ENCODE results near the gene ERICH4.
"Not testable (repeated sequence)": the region's sequence is repeated elsewhere in the genome, so short reads cannot be mapped to it uniquely, and the experiment has no call there.

ERICH4 gene

DNA sequence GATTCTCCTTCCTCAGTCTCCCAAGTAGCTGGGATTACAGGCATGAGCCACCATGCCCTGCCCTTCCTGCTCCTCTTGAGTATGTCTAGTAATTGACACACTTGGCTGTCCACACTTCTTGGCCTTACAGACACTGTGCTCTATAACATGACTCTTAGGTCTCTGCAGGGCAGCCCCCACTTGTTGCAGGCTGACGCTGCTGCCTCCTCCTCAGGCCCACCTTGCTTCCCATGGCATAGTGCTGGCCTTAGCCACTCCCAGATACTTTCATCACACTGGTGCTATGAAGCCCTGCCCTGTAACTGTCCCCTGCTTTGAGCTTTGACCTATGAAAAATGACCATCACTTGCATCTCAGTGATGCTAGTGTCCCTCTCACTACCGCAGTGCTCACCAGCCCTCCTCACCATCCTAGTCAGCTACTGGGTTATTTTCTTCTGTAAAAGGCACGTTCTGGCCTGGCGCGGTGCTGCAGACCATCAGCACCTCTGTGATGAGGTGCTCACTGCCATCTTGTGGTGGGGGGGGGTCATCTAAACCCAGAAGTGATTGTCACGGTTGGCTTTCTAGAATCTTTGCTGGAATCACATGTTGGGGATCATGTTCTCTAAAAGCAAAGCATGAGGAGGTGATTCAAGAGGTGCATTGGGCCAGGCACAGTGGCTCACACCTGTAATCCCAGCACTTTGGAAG is 9.8 kb downstream of the ERICH4 start:
- Mint-ChIP-seq H3K36me3 (ENCODE audit: low read depth) (no peaks in the 10 kb centered on the region), H3K27me3 (peaks cover 50% of the 10 kb centered on the region), H3K27ac (no peak overlapping the region), H3K4me1 (ENCODE audit: low read depth) (peaks cover 12% of the 10 kb centered on the region), H3K9me3 (no peaks in the 10 kb centered on the region), H3K4me3 (no peak overlapping the region)
- intact Hi-C loops (cut with micrococcal nuclease): no loop called here

DNA sequence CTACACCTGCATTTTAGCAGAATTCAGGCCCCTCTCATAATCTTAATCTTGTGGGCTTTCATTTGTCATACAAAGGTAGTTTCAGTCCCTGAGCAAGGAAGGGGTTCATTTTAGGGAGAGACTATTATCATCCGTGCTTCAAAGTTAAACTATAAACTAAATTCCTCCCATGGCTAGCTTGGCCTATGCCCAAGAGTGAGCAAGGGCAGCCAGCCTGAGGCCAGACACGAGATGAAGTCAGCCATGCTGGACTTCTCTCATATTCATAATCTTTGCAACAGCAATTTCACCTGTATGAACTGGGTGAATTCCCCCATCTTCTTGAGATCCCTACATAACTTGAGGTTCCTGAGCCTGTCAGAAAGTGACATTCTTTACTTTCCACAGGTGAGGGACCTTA is 13.0 kb downstream of the ERICH4 start:
- H3K27ac Mint-ChIP-seq: no peak overlapping the region

DNA sequence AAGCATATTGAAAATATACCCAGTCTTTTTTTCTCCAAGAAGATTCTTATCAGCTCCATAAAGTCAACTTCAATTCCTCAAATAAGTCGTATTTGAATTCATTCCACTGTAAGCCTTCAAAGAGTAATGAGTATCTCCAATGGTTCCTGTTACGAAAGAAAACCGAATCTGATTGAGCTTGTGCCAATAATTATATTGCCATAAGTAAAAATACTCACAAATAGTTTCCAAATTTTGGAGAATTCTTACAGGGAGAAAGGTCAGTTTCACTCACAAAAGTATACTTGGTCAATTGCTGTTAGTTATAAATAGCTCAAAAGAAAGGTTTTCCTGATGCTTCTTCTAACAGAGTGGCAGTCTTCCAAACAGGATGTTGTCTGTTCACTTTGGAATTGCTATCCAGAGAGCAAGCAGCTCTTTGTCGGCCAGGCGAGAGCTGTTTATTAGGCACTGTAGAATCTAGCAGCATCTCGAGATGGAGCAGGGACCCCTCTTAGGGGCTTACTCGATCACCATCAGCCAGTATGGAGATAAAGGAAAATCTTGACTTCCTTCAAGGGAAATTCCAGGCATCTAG is 13.5 kb downstream of the ERICH4 start:
- no peaks in the 10 kb centered on the region for H3K36me3 Mint-ChIP-seq (ENCODE audit: low read depth)
- intact Hi-C loops (cut with micrococcal nuclease): no loop called here
- no peak overlapping the region for H3K4me3 Mint-ChIP-seq
- no peak overlapping the region for H3K27ac Mint-ChIP-seq
- H3K4me1 Mint-ChIP-seq (ENCODE audit: low read depth): no peaks in the 10 kb centered on the region
- no peaks in the 10 kb centered on the region for H3K9me3 Mint-ChIP-seq
- H3K27me3 Mint-ChIP-seq: peaks cover 59% of the 10 kb centered on the region

More for the DNA sequence above, 13.0 kb downstream of the ERICH4 start:
- no peak overlapping the region for H3K4me3 Mint-ChIP-seq
- H3K27me3 Mint-ChIP-seq: peaks cover 57% of the 10 kb centered on the region
- H3K36me3 Mint-ChIP-seq (ENCODE audit: low read depth): no peaks in the 10 kb centered on the region
- intact Hi-C loops (cut with micrococcal nuclease): no loop called here
- H3K4me1 Mint-ChIP-seq (ENCODE audit: low read depth): no peaks in the 10 kb centered on the region
- no peaks in the 10 kb centered on the region for H3K9me3 Mint-ChIP-seq

DNA sequence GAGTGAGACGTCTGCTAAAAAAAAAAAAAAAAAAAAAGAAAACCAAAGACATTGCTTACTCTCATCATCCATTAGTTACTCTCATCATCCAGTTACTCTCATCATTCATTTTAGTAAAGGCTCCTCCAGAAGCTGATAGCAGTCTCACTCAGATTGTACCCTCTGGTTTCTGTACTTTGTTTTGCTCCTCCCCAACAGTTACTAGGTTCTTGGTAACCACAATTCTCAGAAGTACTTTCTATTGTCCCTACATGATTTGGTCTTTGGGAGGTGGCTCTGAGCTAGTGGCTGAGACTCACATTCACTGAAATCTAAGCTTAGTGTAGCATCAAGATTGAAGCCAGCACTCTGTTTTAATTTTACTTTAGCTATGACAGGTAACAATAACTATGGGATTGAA is 14.3 kb downstream of the ERICH4 start:
- intact Hi-C loops (cut with micrococcal nuclease): no loop called here
- no peak overlapping the region for H3K27ac Mint-ChIP-seq
- peaks cover 59% of the 10 kb centered on the region for H3K27me3 Mint-ChIP-seq
- no peaks in the 10 kb centered on the region for H3K36me3 Mint-ChIP-seq (ENCODE audit: low read depth)
- H3K9me3 Mint-ChIP-seq: no peaks in the 10 kb centered on the region
- no peak overlapping the region for H3K4me3 Mint-ChIP-seq
- no peaks in the 10 kb centered on the region for H3K4me1 Mint-ChIP-seq (ENCODE audit: low read depth)

DNA sequence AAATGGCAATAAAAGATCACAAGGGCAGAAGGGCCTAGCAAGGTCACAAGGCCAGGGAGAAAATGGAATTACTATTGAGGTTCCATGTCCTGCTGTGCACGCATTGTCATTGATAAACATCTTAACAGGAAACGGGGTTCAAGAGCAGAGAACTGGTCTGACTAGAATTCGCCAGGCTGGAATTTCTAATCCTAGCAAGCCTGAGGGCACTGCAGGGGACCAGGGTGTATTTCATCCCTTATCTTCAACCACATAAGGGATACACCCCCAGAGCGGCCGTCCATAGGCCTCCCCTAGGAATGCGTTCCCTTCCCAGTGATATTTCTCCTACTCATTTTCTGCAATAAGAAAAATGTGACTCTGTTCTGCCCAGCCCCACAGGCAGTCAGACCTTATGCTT is 19.5 kb downstream of the ERICH4 start:
- H3K36me3 Mint-ChIP-seq (ENCODE audit: low read depth): no peaks in the 10 kb centered on the region
- H3K27ac Mint-ChIP-seq: no peak overlapping the region
- no peaks in the 10 kb centered on the region for H3K9me3 Mint-ChIP-seq
- peaks cover 12% of the 10 kb centered on the region for H3K4me1 Mint-ChIP-seq (ENCODE audit: low read depth)
- no peak overlapping the region for H3K4me3 Mint-ChIP-seq
- peaks cover 48% of the 10 kb centered on the region for H3K27me3 Mint-ChIP-seq
- intact Hi-C loops (cut with micrococcal nuclease): no loop called here

DNA sequence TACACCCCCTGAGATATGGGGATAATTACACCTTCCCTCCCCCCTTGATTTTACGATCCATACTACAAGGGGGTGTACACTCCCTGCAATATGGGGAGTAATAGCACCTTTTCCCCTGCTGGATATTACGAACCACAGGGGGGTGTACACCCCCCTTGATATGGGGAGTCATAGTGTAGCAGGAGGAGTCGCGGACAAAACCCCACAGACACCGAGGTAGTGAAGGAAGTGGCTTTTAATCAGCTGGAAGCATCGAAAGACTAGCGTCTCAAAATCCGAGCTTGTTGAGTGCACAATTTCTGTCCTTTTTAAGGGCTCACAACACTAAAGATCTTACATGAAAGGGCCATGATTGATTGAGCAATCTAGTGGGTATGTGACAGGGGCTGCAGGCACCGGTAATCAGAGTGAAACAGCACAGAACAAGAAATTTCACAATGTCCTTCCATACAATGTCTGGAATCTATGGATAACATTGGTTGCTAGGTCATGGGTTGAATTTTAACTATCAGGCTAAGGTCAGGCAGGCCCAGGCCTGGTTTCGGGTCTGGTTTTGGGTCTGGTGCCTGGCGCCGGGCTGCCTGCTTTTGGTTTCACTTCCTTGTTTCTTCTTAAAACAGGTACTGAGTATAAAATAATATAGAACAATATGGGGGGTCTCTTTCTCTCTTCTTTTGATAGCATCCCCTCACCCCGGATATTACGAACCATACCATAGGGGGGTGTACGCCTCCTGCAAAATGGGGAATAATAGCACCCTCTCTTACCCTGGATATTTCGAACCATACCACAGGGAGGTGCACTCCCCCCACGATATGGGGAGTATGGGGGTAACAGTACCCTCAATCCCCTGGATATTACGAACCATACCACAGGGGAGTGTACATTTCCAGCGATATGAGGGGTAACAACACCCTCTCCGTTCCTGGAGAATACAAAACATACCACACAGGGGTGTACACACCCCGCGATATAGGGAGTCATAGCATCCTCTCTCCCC is 20.6 kb downstream of the ERICH4 start:
- H3K27ac Mint-ChIP-seq; H3K9me3 Mint-ChIP-seq; intact Hi-C loops (cut with micrococcal nuclease); H3K4me3 Mint-ChIP-seq; H3K36me3 Mint-ChIP-seq (ENCODE audit: low read depth): not testable (repeated sequence)
- H3K27me3 Mint-ChIP-seq: peaks cover 45% of the 10 kb centered on the region
- peaks cover 12% of the 10 kb centered on the region for H3K4me1 Mint-ChIP-seq (ENCODE audit: low read depth)

DNA sequence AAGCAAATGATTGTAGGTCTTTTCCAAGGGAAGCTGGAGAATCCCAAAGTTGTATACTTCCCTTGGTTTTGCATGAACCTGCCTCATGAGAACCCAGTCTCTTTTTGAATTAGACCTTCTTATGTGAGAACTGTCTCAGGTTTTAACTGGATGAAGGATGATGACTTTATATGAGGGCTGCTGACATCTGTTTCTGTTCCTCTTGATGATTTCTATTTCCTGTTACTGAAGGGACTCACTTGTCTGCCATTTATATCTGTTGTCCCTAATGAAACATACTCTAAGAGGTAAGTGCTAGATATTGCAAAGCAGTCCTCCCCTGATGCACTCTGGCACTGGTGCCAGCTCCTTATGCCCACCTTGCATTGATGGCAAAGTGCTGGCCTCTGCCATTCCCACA is 33.6 kb downstream of the ERICH4 start:
- intact Hi-C loops (cut with micrococcal nuclease): no loop called here

DNA sequence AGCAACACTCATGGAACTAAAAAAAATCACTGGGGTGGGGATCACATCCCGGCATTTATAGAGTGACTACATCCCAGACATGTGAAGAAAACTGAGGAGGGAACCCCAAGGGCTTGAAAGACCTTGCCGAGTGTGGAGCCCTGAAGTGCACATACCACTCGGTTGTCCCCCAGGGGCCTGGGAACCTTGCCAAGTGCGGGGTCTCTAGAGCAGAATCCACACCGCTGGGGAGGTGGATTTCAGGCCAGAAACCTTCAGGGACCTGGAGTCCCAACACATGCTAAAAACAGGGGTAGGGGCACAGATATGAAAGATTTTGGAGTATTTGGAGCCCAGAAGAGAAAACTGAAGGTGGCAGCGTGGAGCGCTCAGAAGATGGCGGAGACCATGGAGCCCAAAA is 35.2 kb downstream of the ERICH4 start:
- H3K4me1 Mint-ChIP-seq (ENCODE audit: low read depth): peaks cover 11% of the 10 kb centered on the region
- no peaks in the 10 kb centered on the region for H3K36me3 Mint-ChIP-seq (ENCODE audit: low read depth)
- no peaks in the 10 kb centered on the region for H3K9me3 Mint-ChIP-seq
- no peak overlapping the region for H3K4me3 Mint-ChIP-seq
- intact Hi-C loops (cut with micrococcal nuclease): no loop called here
- peaks cover 42% of the 10 kb centered on the region for H3K27me3 Mint-ChIP-seq
- no peak overlapping the region for H3K27ac Mint-ChIP-seq

More for the DNA sequence above, 33.6 kb downstream of the ERICH4 start:
- Mint-ChIP-seq H3K4me1 (ENCODE audit: low read depth) (peaks cover 11% of the 10 kb centered on the region), H3K27ac (no peak overlapping the region), H3K36me3 (ENCODE audit: low read depth) (no peaks in the 10 kb centered on the region), H3K9me3 (no peaks in the 10 kb centered on the region), H3K4me3 (no peak overlapping the region), H3K27me3 (peaks cover 47% of the 10 kb centered on the region)

DNA sequence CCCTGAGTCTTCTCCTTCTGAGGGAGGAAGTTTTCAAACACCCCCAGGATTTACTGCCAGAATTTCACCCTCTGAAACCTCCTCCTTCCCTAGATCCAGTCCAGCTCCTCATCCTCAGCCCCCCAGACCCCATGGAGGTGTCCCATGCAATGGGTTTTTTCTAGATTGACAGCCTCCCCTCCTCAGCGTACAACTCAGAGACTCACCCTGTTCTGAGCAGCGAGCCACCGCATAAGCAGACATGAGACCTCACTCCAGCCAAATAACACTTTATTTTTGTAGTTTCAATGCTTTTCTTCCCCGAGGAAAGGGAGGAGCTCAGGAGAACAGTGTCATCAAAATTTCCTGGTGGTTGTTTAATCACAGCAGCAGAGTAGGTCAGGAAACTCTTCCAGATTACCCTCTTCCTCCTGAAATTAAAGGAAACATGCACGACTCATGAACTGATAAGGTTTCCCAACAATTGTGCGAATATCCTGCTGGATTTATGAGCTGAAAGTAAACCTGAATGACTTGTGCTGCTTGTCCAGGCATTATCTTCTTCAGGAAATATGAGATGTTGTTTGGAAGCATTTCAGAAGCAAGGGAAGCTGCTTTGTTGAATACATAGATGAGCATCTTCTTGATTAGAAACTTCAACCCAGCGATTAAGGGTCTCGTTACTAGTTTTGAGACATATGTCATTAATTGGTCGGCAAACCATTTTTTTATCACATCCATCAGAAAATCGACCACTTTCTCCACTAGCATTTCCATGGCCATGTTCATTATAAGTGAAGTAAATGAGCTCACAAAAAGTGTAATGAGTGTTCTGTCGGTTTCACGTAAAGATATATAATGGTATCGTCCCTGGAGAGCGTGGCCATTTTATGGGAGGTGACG is 36.2 kb downstream of the ERICH4 start:
- Mint-ChIP-seq H3K27ac (no peak overlapping the region), H3K4me3 (no peak overlapping the region), H3K36me3 (ENCODE audit: low read depth) (no peaks in the 10 kb centered on the region), H3K4me1 (ENCODE audit: low read depth) (peaks cover 11% of the 10 kb centered on the region), H3K27me3 (peaks cover 42% of the 10 kb centered on the region), H3K9me3 (no peaks in the 10 kb centered on the region)
- intact Hi-C loops (cut with micrococcal nuclease): no loop called here

DNA sequence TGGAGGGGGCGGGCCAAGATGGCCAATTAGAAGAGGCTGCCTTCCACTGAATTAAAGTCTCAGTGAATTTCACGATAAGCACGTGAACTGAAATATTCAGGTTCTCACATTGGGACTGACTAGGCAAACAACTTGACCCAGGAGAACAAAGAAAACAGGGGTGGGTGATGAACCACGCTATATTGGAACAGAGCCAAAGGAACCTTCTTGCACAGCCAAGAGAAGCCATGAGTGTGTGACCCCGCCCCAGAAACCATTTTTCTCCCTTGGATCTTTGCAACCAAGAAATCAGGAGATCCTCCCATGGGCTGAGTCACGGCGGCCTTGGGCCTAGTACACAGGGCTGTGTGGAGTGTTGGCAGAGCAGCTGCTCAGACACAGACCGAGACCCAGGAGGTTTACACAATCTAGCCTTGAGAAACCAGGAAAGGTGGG is 36.8 kb downstream of the ERICH4 start:
- peak overlapping the region; percentile 26 for H3K27ac Mint-ChIP-seq
- no peaks in the 10 kb centered on the region for H3K9me3 Mint-ChIP-seq
- intact Hi-C loops (cut with micrococcal nuclease): no loop called here
- no peak overlapping the region for H3K4me3 Mint-ChIP-seq
- H3K36me3 Mint-ChIP-seq (ENCODE audit: low read depth): no peaks in the 10 kb centered on the region
- H3K27me3 Mint-ChIP-seq: peaks cover 41% of the 10 kb centered on the region
- peaks cover 11% of the 10 kb centered on the region for H3K4me1 Mint-ChIP-seq (ENCODE audit: low read depth)

DNA sequence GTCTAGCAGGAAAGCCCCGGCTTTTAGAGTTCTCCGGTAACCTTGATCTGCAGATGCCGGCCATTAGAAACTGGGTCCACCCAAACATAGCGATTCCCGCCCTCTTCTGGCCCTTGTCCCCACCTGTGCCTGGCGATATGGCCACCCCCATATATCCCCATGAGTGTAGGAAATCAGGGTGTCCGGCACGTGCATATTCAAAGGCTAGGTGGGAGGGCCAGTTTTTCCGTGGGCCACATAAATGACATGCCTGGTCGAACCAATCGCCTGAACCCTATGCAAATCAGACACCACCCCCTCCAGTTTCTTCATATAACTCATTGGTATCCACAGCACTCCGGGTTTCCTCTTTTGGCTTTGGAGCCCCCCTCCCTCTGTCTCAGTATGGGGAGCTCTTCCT is 37.4 kb downstream of the ERICH4 start:
- no peaks in the 10 kb centered on the region for H3K9me3 Mint-ChIP-seq
- H3K27ac Mint-ChIP-seq: peak overlapping the region; percentile 26
- no peaks in the 10 kb centered on the region for H3K36me3 Mint-ChIP-seq (ENCODE audit: low read depth)
- no peak overlapping the region for H3K4me3 Mint-ChIP-seq
- H3K27me3 Mint-ChIP-seq: peaks cover 46% of the 10 kb centered on the region
- intact Hi-C loops (cut with micrococcal nuclease): no loop called here
- H3K4me1 Mint-ChIP-seq (ENCODE audit: low read depth): peaks cover 11% of the 10 kb centered on the region

DNA sequence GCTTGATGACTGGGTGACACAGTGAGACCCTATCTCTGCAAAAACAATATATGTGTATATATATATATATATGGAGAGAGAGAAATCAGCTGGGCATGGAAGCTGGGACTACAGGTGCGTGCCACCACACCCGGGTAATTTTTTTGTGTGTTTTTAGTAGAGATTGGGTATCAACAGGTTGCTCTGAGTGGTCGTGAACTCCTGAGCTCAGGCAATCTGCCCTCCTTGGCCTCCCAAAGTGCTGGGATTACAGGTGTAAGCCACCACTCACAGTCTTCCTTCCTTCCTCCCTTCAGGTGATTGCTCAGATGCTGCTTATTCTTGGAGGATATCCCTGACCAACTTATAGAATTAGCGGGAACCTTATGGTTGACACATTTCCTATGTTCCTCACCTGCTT is 41.9 kb downstream of the ERICH4 start:
- Mint-ChIP-seq H3K4me3 (no peak overlapping the region), H3K9me3 (peaks cover 8% of the 10 kb centered on the region), H3K27me3 (peaks cover 56% of the 10 kb centered on the region), H3K27ac (no peak overlapping the region), H3K4me1 (ENCODE audit: low read depth) (peaks cover 4% of the 10 kb centered on the region), H3K36me3 (ENCODE audit: low read depth) (no peaks in the 10 kb centered on the region)
- intact Hi-C loops (cut with micrococcal nuclease): no loop called here

DNA sequence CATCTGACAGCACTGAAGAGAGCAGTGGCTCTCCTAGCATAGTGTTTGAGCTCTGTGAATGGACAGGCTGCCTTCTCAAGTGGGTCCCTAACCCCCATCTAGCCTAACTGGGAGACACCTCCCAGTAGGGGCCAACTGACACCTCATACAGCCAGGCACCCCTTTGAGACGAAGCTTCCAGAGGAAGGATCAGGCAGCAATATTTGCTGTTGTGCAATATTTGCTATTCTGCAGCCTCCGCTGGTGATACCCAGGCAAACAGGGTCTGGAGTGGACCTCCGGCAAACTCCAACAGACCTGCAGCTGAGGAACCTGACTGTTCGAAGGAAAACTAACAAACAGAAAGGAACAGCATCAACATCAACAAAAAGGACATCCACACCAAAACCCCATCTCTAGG is 44.0 kb downstream of the ERICH4 start:
- intact Hi-C loops (cut with micrococcal nuclease); H3K4me1 Mint-ChIP-seq (ENCODE audit: low read depth); H3K9me3 Mint-ChIP-seq; H3K36me3 Mint-ChIP-seq (ENCODE audit: low read depth); H3K27ac Mint-ChIP-seq; H3K4me3 Mint-ChIP-seq: not testable (repeated sequence)
- peaks cover 49% of the 10 kb centered on the region for H3K27me3 Mint-ChIP-seq

All from dendritic cell treated with granulocyte-macrophage colony-stimulating factor and Interleukin-4, amounts not matched to agents 40 ng/mL and 50 ng/mL, for 4 days (primary cell).